Esophagus muscularis mucosa (tissue), 4 donors: Measurements from ENCODE around the gene RAD51AP2. TPM values are rescaled to one million over a fixed set of nuclear protein-coding genes. Genes with fewer than 3 reads are reported as not detected.
"Not testable (repeated sequence)": the region's sequence is repeated elsewhere in the genome, so short reads cannot be mapped to it uniquely, and the experiment has no call there.

ENCODE experiments used
- DNase-seq: peaks from one replicate; pipeline ENCODE4 v3.0.0-alpha.2; 2017; ENCODE audit errors: extremely low spot score
- H3K27ac ChIP-seq, 4 donors: fragments of 200-600 bp; sonication (generic); replicated peaks in 1 of 4; 1 replicate in 3 of 4; 2 replicates in 1 of 4; pipeline ENCODE4 v1.5.1; 2016 to 2019; ENCODE audit warnings: mild to moderate bottlenecking in 1 of 4
- H3K27me3 ChIP-seq, 4 donors: fragments of 200-600 bp; sonication (generic); one replicate each; pipeline versions ENCODE4 v1.5.1 to v1.6.0; 2016 to 2019
- H3K36me3 ChIP-seq, 4 donors: fragments of 200-600 bp; sonication (generic); one replicate each; pipeline ENCODE4 v1.5.1; 2016 to 2019
- H3K4me1 ChIP-seq, 4 donors: fragments of 200-600 bp; sonication (generic); one replicate each; pipeline ENCODE4 v1.5.1; 2016 to 2019
- H3K4me3 ChIP-seq, 4 donors: fragments of 200-600 bp; sonication (generic); 1 replicate in 2 of 4; 2 replicates in 2 of 4; pipeline ENCODE4 v1.5.1; 2016 to 2019; ENCODE audit warnings: mild to moderate bottlenecking in 4 of 4, moderate library complexity in 1 of 4
- H3K9me3 ChIP-seq, 4 donors: fragments of 200-600 bp; sonication (generic); 1 replicate in 3 of 4; 2 replicates in 1 of 4; pipeline ENCODE4 v1.5.1; 2016 to 2019
- CTCF ChIP-seq, 3 experiments: fragments of 200-600 bp in 2 of 3; fragments of 450-650 bp in 1 of 3; sonication (generic) in 2 of 3; IDR thresholded peaks; one replicate each; pipeline ENCODE4 v1.5.1; 2017 to 2019; ENCODE audit warnings: antibody characterized with exemption in 3 of 3, mild to moderate bottlenecking in 2 of 3, moderate library complexity in 1 of 3
- EP300 ChIP-seq: sonication (generic); formaldehyde crosslinking; IDR thresholded peaks from one replicate; pipeline ENCODE4 v1.6.1; 2017; ENCODE audit warnings: antibody characterized with exemption
- POLR2A ChIP-seq: fragments of 450-650 bp; IDR thresholded peaks from one replicate; pipeline ENCODE4 v1.6.1; 2017; ENCODE audit warnings: antibody characterized with exemption, moderate library complexity, mild to moderate bottlenecking, low read depth
- POLR2AphosphoS5 ChIP-seq, 2 donors: sonication (generic); formaldehyde crosslinking; IDR thresholded peaks; one replicate each; pipeline ENCODE4 v1.6.1; 2017; ENCODE audit warnings: antibody characterized with exemption in 2 of 2
- WGBS: methylation state at CpG from one replicate; pipeline ENCODE4 v1.1.5; 2018; 5-methylcytosine and 5-hydroxymethylcytosine counted together
- intact Hi-C: fragments of 100-400 bp; cut with DNase I; formaldehyde crosslinking; loops from one replicate; pipeline ENCODE4 v1.15.1; 2023
- total RNA-seq, 4 donors: library from RNA; depleted of rRNA; stranded (reverse); fragments of >200 nt; gene quantifications; one replicate each; pipeline versions ENCODE4 v1.1.0 to v1.2.1, GENCODE V29; 2016

The RAD51AP2 gene
- not detected for total RNA-seq

- H3K36me3 ChIP-seq, result no peaks in the 10 kb centered on the region
- 3% methylated on average over 36 of the region's 38 CpGs for WGBS
- no peak for TF ChIP-seq EP300
- peak; percentile 47 to 54 for TF ChIP-seq POLR2AphosphoS5 (IDR thresholded peaks at IDR 0.05)
- peak in 1 of 3 experiments; percentile 8 for TF ChIP-seq CTCF (IDR thresholded peaks at IDR 0.05)
- peak within 1 kb of the TSS; percentile 81 to 88 (median 82) for H3K27ac ChIP-seq
- DNase-seq, result peak; percentile 97
- peak within 1 kb of the TSS; percentile 51 to 61 (median 54) for H3K4me3 ChIP-seq
- intact Hi-C loops, result no loop called here
- peaks cover 6 to 24% (median 12%) of the 10 kb centered on the region in 4 donors for H3K4me1 ChIP-seq
- H3K27me3 ChIP-seq, result no peaks in the 10 kb centered on the region
- no peaks in the 10 kb centered on the region for H3K9me3 ChIP-seq
Measured at GRCh38 chr2:17518212-17519154, at the start of gene RAD51AP2. Gene RAD51AP2, minus strand, starts transcription at chr2:17518440. Its CDS starts 25 bp downstream, at chr2:17518415.

- WGBS, result 87% methylated on average over 3 of the region's 3 CpGs
- intact Hi-C loops, H3K27ac ChIP-seq: not testable (repeated sequence)
Measured at GRCh38 chr2:17565726-17566125, 47.5 kb upstream of the RAD51AP2 start.

GRCh38 chr2:17558878-17559277 is 40.6 kb upstream of the RAD51AP2 start:
- 82% methylated on average over 3 of the region's 3 CpGs for WGBS
- DNase-seq, result no peak
- Histone ChIP-seq H3K27me3 (no peaks in the 10 kb centered on the region), H3K36me3 (no peaks in the 10 kb centered on the region), H3K4me1 (no peaks in the 10 kb centered on the region), H3K9me3 (no peaks in the 10 kb centered on the region), H3K4me3 (no peak overlapping the region), H3K27ac (no peak overlapping the region)
- intact Hi-C loops, result no loop called here
- TF ChIP-seq POLR2A (no peak), CTCF (IDR thresholded peaks at IDR 0.05) (no peak), POLR2AphosphoS5 (IDR thresholded peaks at IDR 0.05) (no peak), EP300 (no peak)

More at GRCh38 chr2:17565726-17566125, 47.5 kb upstream of the RAD51AP2 start:
- not testable (repeated sequence) for H3K36me3 ChIP-seq, H3K4me1 ChIP-seq, H3K9me3 ChIP-seq, H3K27me3 ChIP-seq, DNase-seq, H3K4me3 ChIP-seq

- H3K36me3 ChIP-seq, result no peaks in the 10 kb centered on the region
- no peaks in the 10 kb centered on the region for H3K27me3 ChIP-seq
- TF ChIP-seq POLR2A (no peak), POLR2AphosphoS5 (IDR thresholded peaks at IDR 0.05) (no peak), CTCF (IDR thresholded peaks at IDR 0.05) (no peak), EP300 (no peak)
- no peak overlapping the region for H3K27ac ChIP-seq
- H3K4me1 ChIP-seq, result no peaks in the 10 kb centered on the region
- intact Hi-C loops, result no loop called here
- H3K4me3 ChIP-seq, result no peak overlapping the region
- DNase-seq, result no peak
- no peaks in the 10 kb centered on the region for H3K9me3 ChIP-seq
Measured at GRCh38 chr2:17558053-17558452, 39.8 kb upstream of the RAD51AP2 start.

GRCh38 chr2:17557596-17557995 is 39.4 kb upstream of the RAD51AP2 start:
- Histone ChIP-seq H3K27me3 (no peaks in the 10 kb centered on the region), H3K27ac (no peak overlapping the region), H3K4me3 (no peak overlapping the region), H3K9me3 (no peaks in the 10 kb centered on the region), H3K36me3 (no peaks in the 10 kb centered on the region), H3K4me1 (no peaks in the 10 kb centered on the region)
- WGBS, result 73% methylated on average over 5 of the region's 5 CpGs
- DNase-seq, result no peak
- TF ChIP-seq CTCF (IDR thresholded peaks at IDR 0.05) (no peak), EP300 (no peak), POLR2A (no peak), POLR2AphosphoS5 (IDR thresholded peaks at IDR 0.05) (no peak)
- intact Hi-C loops, result no loop called here
